Measurements from ENCODE around the gene GTF2H4. TPM values are rescaled to one million over a fixed set of nuclear protein-coding genes. Genes with fewer than 3 reads are reported as not detected.

The GTF2H4 gene
- total and polyA plus RNA-seq, 12 donors, result 3.7 to 71.9 (median 29.9) TPM

DNA sequence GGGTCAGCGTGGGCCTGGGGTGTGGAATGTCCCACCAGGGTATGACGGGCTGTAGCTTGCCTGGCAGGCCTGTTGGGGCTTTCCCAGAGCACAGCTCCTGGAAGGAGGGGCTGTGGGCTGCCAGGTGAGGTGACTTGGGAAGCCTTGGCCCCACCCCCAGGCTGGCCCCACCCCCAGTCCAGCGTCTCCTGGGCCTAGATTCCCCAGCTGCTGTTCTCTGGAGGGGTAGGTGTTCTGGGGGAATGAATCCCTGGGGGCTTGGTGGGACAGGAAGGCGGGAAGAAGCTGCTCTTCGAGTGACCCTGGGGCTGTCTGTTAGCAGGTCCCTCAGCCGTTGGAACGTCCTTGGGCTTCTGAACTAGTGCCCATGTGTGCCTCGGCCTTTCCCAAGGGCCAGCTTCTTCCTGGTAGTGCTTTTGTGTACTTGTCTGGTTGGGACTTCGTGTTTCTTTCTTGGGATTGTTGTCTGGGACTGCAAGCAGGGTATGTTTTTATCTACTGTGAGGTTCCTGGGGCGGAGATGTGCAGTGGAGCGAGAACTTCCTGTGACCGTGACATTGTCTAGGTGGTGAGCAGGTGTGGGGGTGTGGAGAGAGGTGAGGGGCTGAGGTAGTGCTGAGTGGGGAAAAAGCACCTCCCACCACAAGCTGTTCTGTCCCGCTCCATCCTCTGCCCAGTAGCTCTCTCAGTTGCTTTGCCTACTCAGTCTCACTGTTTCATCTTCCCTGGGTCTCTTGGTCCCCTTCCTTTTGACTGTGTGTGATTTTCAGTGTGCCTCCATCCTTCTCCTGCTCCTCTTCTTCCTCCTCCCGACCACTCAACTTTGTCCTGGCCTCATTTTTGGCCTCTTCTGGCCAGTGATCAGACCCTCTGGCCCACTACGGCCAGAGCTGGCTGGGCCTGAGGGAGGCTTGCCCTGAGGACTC lies 25.0 kb upstream of the GTF2H4 start:
- peak overlapping the region in 1 of 4 donors; percentile 93 for H3K4me3 ChIP-seq
- peak; percentile 49 to 72 (median 57) for DNase-seq
- H3K27me3 ChIP-seq, result no peaks in the 10 kb centered on the region
- no peaks in the 10 kb centered on the region for H3K36me3 ChIP-seq (replicated peaks in 1 of 2)
- peaks cover 26 to 44% of the 10 kb centered on the region in 2 donors for H3K4me1 ChIP-seq (replicated peaks in 1 of 2)
- 43 to 59% (median 53%) methylated on average over 10 to 15 of the region's 15 CpGs for WGBS, 4 donors
- TF ChIP-seq, protein P1, sequence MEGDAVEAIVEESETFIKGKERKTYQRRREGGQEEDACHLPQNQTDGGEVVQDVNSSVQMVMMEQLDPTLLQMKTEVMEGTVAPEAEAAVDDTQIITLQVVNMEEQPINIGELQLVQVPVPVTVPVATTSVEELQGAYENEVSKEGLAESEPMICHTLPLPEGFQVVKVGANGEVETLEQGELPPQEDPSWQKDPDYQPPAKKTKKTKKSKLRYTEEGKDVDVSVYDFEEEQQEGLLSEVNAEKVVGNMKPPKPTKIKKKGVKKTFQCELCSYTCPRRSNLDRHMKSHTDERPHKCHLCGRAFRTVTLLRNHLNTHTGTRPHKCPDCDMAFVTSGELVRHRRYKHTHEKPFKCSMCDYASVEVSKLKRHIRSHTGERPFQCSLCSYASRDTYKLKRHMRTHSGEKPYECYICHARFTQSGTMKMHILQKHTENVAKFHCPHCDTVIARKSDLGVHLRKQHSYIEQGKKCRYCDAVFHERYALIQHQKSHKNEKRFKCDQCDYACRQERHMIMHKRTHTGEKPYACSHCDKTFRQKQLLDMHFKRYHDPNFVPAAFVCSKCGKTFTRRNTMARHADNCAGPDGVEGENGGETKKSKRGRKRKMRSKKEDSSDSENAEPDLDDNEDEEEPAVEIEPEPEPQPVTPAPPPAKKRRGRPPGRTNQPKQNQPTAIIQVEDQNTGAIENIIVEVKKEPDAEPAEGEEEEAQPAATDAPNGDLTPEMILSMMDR (IDR thresholded peaks at IDR 0.05), result no peak
- TF ChIP-seq POLR2A (IDR thresholded peaks at IDR 0.05), result no peak
- H3K27ac ChIP-seq, result peak overlapping the region in 4 of 5 donors; percentile 21 to 88 (median 58)
- H3K9me3 ChIP-seq (replicated peaks in 1 of 3), result no peaks in the 10 kb centered on the region
- intact Hi-C loops (cut with DNase I), result loop anchor here in 1 of 2 donors (10.0 kb wide), 1 partner anchor 138 kb away; the partner anchor contains the start of genes FLOT1 and IER3

DNA sequence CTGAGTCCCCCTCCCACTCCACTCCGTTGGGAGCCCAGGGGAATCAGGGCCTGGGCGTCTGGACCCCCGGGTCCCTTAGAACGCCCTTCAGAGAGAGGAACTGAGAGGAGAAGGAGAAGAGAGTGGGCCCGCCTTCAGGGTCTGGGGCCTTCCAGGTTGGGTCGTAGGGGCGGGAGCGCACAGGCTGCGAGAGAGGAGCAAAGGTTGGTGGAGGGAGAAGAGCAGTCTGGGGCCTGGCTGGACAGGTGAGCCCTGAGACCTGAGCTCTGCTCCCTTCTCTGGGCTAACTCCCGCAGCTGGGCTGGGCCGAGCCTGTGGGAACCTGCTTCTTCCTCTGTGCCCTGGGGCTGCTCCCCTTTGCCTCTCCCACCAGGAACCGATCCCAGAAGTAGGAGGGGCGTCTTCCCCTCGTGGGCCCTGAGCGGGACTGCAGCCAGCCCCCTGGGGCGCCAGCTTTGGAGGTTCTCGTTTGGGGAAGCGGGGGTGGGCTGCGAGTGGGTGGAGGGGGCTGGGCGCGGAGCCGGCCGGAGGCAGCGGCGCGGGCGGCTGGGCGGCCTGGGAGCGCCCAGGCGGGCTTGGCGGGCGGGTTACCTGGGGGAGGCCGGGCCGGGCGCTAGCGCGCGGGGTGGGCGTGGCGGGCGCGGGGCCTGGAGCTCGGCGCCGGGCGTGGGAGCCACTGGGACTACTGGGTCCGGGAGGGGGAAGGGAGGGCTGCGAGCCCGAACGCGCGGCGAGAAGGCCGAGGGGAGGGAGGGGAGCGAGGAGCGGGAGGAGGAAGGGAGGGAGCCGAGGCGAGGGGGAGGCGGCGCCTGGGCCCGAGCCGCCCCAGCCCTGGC lies 24.1 kb upstream of the GTF2H4 start, which contains the start of gene DDR1:
TSS of gene DDR1 (plus strand) at position 835 of the 836 bp plus-strand sequence. CDS start 4,211 bp downstream, outside the sequence.
- intact Hi-C loops (cut with DNase I), result loop anchor here in 1 of 2 donors (10.0 kb wide), 1 partner anchor 139 kb away; the partner anchor contains the start of genes FLOT1 and IER3
- H3K4me3 ChIP-seq, result peak within 1 kb of the TSS; percentile 41 to 93 (median 62)
- H3K9me3 ChIP-seq (replicated peaks in 1 of 3), result no peaks in the 10 kb centered on the region
- peaks cover 26 to 47% of the 10 kb centered on the region in 2 donors for H3K4me1 ChIP-seq (replicated peaks in 1 of 2)
- WGBS, 4 donors, result 11 to 40% (median 23%) methylated on average over 10 to 55 of the region's 62 CpGs
- H3K27ac ChIP-seq, result peak within 1 kb of the TSS in 4 of 5 donors; percentile 33 to 88 (median 68)
- H3K36me3 ChIP-seq (replicated peaks in 1 of 2), result peaks cover 0 to under 1% of the 10 kb centered on the region in 2 donors
- peak; percentile 75 to 83 (median 80) for DNase-seq
- H3K27me3 ChIP-seq, result no peaks in the 10 kb centered on the region
- TF ChIP-seq, protein P1 (IDR thresholded peaks at IDR 0.05), result no peak
- TF ChIP-seq POLR2A (IDR thresholded peaks at IDR 0.05), result no peak

DNA sequence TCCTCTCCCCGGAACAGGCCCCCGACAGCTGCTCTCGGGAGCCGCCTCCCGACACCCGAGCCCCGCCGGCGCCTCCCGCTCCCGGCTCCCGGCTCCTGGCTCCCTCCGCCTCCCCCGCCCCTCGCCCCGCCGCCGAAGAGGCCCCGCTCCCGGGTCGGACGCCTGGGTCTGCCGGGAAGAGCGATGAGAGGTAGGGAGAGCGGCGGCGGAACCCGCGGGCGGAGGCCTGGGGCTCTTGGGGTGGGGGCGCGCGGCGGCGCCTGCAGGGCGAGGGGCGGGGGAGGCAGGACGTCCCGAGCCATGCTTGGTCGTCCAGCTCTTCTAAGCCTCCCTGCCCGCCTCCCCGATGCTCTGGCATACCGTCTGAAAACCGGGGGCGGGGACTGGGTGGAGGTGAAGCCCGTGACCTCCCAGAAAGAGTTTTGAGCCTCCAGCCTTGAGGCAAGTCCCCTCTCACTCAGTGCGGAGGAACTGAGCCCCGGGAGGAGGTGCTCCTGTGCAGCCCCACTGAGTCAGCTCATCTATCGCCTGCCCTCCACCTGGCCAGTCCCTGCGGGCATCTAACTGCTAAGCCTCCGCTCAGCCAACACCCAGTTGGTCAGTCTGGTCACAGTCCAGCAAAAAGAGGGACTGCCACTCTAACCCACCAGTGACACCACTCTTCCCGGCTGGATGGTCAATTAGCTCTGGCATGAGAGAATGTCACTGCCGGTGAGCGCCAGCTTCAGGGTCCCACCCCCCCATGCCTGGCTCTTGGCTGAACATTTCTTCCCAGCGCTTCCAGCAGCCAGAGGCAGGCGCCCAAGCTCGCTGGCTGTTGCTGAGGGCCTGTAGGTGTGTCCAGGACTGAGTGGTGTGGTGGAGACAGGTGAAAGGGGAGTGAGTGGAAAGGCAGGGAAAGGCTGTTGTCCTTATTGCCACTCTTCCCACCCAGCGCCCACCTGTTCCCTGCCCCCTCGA lies 23.2 kb upstream of the GTF2H4 start:
- Histone ChIP-seq H3K9me3 (replicated peaks in 1 of 3) (no peaks in the 10 kb centered on the region), H3K4me3 (peak overlapping the region; percentile 41 to 93 (median 62)), H3K4me1 (replicated peaks in 1 of 2) (peaks cover 26 to 47% of the 10 kb centered on the region in 2 donors), H3K27ac (peak overlapping the region in 3 of 5 donors; percentile 51 to 88 (median 84)), H3K27me3 (no peaks in the 10 kb centered on the region), H3K36me3 (replicated peaks in 1 of 2) (peaks cover 0 to 9% of the 10 kb centered on the region in 2 donors)
- intact Hi-C loops (cut with DNase I), result loop anchor here in 1 of 2 donors (10.0 kb wide), 1 partner anchor 140 kb away; the partner anchor contains the start of genes FLOT1 and IER3
- TF ChIP-seq, protein P1 (IDR thresholded peaks at IDR 0.05), result no peak
- peak; percentile 30 to 42 for TF ChIP-seq POLR2A (IDR thresholded peaks at IDR 0.05)
- peak; percentile 56 to 73 (median 61) for DNase-seq
- 5 to 35% (median 20%) methylated on average over 4 to 57 of the region's 59 CpGs for WGBS, 4 donors

All from adrenal gland (tissue), 12 donors.